GM21526 (cell line): ENCODE results near the gene GAS2L2.
"Not testable (repeated sequence)": the region's sequence is repeated elsewhere in the genome, so short reads cannot be mapped to it uniquely, and the experiment has no call there.

Experiments used
- ATAC-seq: cut with Tn5 transposase; IDR thresholded peaks from one replicate; pipeline ENCODE4 v1.9.1; 2021; ENCODE audit warnings: moderate library complexity; ENCODE audit not compliant: unreplicated experiment, low FRiP score

GAS2L2 gene

DNA sequence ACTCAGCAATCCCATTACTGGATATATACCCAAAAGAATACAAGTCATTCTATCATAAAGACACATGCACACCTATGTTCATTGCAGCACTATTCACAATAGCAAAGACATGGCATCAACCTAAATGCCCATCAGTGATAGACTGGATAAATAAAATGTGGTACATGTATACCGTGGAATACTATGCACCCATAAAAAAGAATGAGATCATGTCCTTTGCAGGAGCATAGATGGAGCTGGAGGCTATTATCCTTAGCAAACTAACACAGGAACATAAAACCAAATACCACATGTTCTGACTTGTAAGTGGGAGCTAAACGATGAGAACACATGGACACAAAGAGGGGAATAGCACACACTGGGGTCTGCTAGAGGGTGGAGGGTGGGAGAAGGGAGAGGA lies 49.7 kb downstream of the GAS2L2 start:
- ATAC-seq = not testable (repeated sequence)

DNA sequence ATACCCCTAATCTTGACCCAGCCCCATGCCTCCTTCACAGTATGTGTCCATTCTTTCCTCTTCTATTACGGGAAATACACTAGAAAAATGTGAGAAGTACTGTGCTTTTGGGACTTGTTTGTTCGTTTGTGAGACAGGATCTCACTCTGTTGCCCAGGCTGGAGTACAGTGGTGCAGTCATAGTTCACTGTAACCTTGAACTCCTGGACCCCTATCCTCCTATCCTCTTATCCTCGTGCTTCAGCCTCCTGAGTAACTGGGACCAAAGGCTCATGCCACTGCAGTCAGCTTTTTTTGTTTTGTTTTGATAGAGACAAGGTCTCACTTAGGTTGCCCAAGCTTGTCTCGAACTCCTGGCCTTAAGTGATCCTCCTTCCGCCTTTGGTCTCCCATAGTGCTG lies 51.5 kb downstream of the GAS2L2 start:
- no peak for ATAC-seq

DNA sequence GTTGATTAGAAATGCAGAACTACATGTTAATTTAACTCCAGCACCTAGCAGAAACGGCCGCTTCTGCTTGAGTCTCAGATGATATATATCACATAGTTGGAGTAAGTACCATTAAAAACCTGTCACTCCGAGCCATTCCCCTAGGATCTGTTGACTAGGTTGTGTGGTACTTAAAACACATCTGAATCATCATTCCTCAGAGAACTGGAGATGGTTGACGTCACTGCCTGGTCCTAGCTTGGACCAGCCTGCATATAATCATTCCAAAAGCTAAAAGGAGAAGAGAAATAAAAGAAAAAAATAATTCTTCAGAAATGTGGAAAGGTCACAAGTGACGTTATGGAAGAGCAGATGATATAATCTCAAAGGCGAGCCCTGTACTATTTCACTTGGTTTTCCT lies 52.9 kb downstream of the GAS2L2 start:
- ATAC-seq = no peak

DNA sequence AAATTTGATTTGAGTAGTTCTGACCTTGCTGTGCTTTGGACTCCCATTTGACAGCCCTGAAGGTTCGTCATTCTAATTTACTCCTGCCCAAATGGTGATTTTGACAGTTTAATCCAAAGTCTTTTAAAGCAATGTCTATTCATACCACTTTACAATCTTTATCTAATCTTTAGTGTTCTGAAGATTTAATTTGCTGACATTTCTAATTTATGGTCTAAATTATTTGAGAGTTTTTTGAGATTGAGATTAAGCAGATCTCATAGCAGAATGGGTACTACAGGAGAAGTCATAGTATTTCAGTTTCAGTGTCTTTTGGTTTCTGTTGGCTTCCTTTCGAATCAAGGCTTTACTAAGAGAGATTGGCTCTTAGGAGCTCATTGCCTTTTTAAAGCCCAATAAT lies 54.2 kb downstream of the GAS2L2 start:
- ATAC-seq = no peak

DNA sequence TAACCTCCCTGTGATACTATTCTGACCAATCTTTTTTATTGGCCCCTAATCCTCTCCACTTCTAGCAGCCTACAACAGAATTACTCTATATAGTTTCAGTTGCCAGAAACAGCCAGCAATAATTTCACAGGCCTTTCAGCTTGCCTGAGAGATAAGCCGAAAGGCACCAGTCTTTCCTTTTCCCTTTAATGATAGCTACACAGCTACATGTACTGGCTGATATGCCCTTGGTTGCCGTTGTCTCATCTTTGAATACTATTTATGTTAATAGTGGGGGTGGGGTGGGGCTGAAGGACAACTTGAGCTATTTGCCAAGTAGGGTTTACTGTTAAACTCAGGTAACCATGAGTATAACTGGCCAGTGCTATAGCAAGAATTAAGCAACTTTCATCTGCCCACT lies 57.4 kb downstream of the GAS2L2 start:
- no peak for ATAC-seq

DNA sequence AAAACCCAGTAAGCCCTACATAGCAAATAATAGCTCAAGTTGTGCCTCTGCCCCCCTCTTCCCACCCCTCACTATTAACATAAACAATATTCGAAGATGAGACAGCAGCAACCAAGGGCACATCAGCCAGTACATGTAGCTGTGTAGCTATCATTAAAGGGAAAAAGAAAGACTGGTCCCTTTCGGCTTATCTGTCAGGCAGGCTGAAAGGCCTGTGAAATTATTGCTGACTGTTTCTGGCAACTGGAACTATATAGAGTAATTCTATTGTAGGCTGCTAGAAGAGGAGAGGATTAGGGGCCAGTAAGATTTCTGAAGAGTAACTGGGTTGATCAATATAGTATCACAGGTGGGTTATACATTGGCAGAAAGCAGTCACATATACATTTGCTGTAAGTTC lies 58.1 kb downstream of the GAS2L2 start:
- no peak for ATAC-seq
